H1 (cell line): Measurements from ENCODE around the gene SYT6. TPM values are rescaled to one million over a fixed set of nuclear protein-coding genes. Genes with fewer than 3 reads are reported as not detected.

Source experiments
- CTCF ChIA-PET: fragments of 300-600 bp; sonication (Branson Sonifier 250); formaldehyde crosslinking; loops from one replicate; lab custom pipeline; 2021; ENCODE audit not compliant: partially characterized antibody; lab: Charles Lee
- POLR2A ChIA-PET: fragments of 300-600 bp; sonication (Branson Sonifier 250); formaldehyde crosslinking; loops from one replicate; lab custom pipeline; 2021; ENCODE audit warnings: inconsistent platforms; ENCODE audit not compliant: partially characterized antibody; lab: Charles Lee
- DNase-seq, 2 experiments: peaks; one replicate each; pipeline versions ENCODE4 v3.0.0 to v3.0.0-alpha.2; 2010 to 2022; ENCODE audit warnings: low spot score in 2 of 2, low read depth in 1 of 2, mixed read lengths in 1 of 2
- FAIRE-seq: peaks from 2 replicates; lab custom pipeline; 2011; peaks lifted over from hg19 to GRCh38; lab: Jason Lieb, UNC
- H2AFZ ChIP-seq: 2 replicates; pipeline ENCODE4 v1.8.1; 2012; ENCODE audit warnings: low read length, inconsistent platforms
- H2AK5ac ChIP-seq: 2 replicates; pipeline ENCODE4 v1.6.1; 2013; ENCODE audit warnings: low read depth, low read length
- H2BK120ac ChIP-seq: replicated peaks from 2 replicates; pipeline ENCODE3; 2013; ENCODE audit warnings: low read depth, low read length, inconsistent platforms
- H2BK12ac ChIP-seq: 2 replicates; pipeline ENCODE4 v1.6.1; 2013; ENCODE audit warnings: low read depth, low read length
- H2BK15ac ChIP-seq: 2 replicates; pipeline ENCODE4 v1.6.1; 2013; ENCODE audit warnings: low read length
- H2BK20ac ChIP-seq: 2 replicates; pipeline ENCODE4 v1.6.1; 2013; ENCODE audit warnings: low read length
- H2BK5ac ChIP-seq: 2 replicates; pipeline ENCODE4 v1.6.1; 2013; ENCODE audit warnings: low read depth, low read length
- H3K14ac ChIP-seq: 2 replicates; pipeline ENCODE4 v1.6.1; 2013; ENCODE audit warnings: inconsistent platforms; ENCODE audit not compliant: insufficient read length
- H3K18ac ChIP-seq: 2 replicates; pipeline ENCODE4 v1.6.1; 2013; ENCODE audit warnings: low read length; ENCODE audit errors: extremely low read depth
- H3K23ac ChIP-seq: 2 replicates; pipeline ENCODE4 v1.6.1; 2013; ENCODE audit warnings: inconsistent platforms; ENCODE audit not compliant: insufficient read length
- H3K23me2 ChIP-seq: 2 replicates; pipeline ENCODE4 v1.6.1; 2013; ENCODE audit warnings: low read depth, low read length
- H3K27ac ChIP-seq: 2 replicates; pipeline ENCODE4 v1.6.1; 2011; ENCODE audit warnings: low read depth, low read length, inconsistent platforms
- H3K27me3 ChIP-seq, 4 experiments: replicated peaks in 1 of 4; 1 replicate in 1 of 4; 2 replicates in 3 of 4; pipeline versions ENCODE4 v1.6.1 to v1.8.1; 2011 to 2013; ENCODE audit warnings: low read length in 3 of 4, mild to moderate bottlenecking in 3 of 4, inconsistent platforms in 2 of 4, mixed read lengths in 2 of 4, moderate library complexity in 1 of 4; ENCODE audit not compliant: control insufficient read depth in 3 of 4, insufficient read depth in 3 of 4; ENCODE audit errors: extremely low read depth in 1 of 4
- H3K36me3 ChIP-seq, 4 experiments: 2 replicates each; pipeline versions ENCODE4 v1.6.1 to v1.8.1; 2011 to 2013; ENCODE audit warnings: mild to moderate bottlenecking in 4 of 4, low read length in 3 of 4, moderate library complexity in 2 of 4, control low read depth in 1 of 4, inconsistent platforms in 1 of 4; ENCODE audit not compliant: insufficient read depth in 4 of 4, control insufficient read depth in 2 of 4
- H3K4ac ChIP-seq: replicated peaks from 2 replicates; pipeline ENCODE3; 2013; ENCODE audit warnings: low read length, low read depth, mixed read lengths, inconsistent platforms; ENCODE audit not compliant: insufficient read length
- H3K4me1 ChIP-seq, 4 experiments: replicated peaks in 1 of 4; 1 replicate in 1 of 4; 2 replicates in 3 of 4; pipeline versions ENCODE4 v1.6.1 to v1.8.1; 2011 to 2013; ENCODE audit warnings: low read length in 3 of 4, inconsistent platforms in 2 of 4, mixed read lengths in 1 of 4; ENCODE audit not compliant: insufficient read depth in 4 of 4, control insufficient read depth in 3 of 4
- H3K4me2 ChIP-seq, 2 experiments: 2 replicates each; pipeline versions ENCODE4 v1.6.1 to v1.8.1; 2011 to 2013; ENCODE audit warnings: low read depth in 2 of 2, low read length in 2 of 2, control low read depth in 1 of 2, inconsistent platforms in 1 of 2, mild to moderate bottlenecking in 1 of 2; ENCODE audit not compliant: insufficient read depth in 1 of 2
- H3K4me3 ChIP-seq, 4 experiments: fragments of 200-600, 300-600 bp in 1 of 4; sonication (generic), shearing (Covaris generic), sonication (Bioruptor Twin) in 1 of 4; 2 replicates each; pipeline versions ENCODE4 v1.5.1 to v1.8.1; 2011 to 2016; ENCODE audit warnings: low read length in 4 of 4, low read depth in 3 of 4, control low read depth in 2 of 4, inconsistent platforms in 2 of 4, mild to moderate bottlenecking in 2 of 4, mixed read lengths in 1 of 4, moderate library complexity in 1 of 4; ENCODE audit not compliant: insufficient read depth in 2 of 4; ENCODE audit errors: extremely low read depth in 1 of 4
- H3K56ac ChIP-seq: replicated peaks from 2 replicates; pipeline ENCODE3; 2013; ENCODE audit warnings: low read depth, mild to moderate bottlenecking, mixed read lengths, low read length, inconsistent platforms; ENCODE audit not compliant: insufficient read length
- H3K79me1 ChIP-seq: 2 replicates; pipeline ENCODE4 v1.6.1; 2013; ENCODE audit warnings: low read depth, low read length, control low read depth
- H3K79me2 ChIP-seq, 2 experiments: 2 replicates each; pipeline versions ENCODE4 v1.6.1 to v1.8.1; 2012 to 2013; ENCODE audit warnings: low read length in 2 of 2, mild to moderate bottlenecking in 2 of 2, inconsistent platforms in 1 of 2; ENCODE audit not compliant: insufficient read depth in 2 of 2, control insufficient read depth in 1 of 2
- H3K9ac ChIP-seq, 4 experiments: replicated peaks in 1 of 4; 1 replicate in 1 of 4; 2 replicates in 3 of 4; pipeline versions ENCODE4 v1.6.1 to v1.8.1; 2011 to 2013; ENCODE audit warnings: low read depth in 3 of 4, low read length in 3 of 4, control low read depth in 2 of 4, mild to moderate bottlenecking in 2 of 4, moderate library complexity in 2 of 4, inconsistent platforms in 1 of 4; ENCODE audit errors: extremely low read depth in 1 of 4
- H3K9me3 ChIP-seq, 2 experiments: 2 replicates each; pipeline versions ENCODE4 v1.6.1 to v1.8.1; 2012 to 2013; ENCODE audit warnings: mild to moderate bottlenecking in 2 of 2, moderate library complexity in 2 of 2, control low read depth in 1 of 2, inconsistent platforms in 1 of 2, low read depth in 1 of 2, low read length in 1 of 2, mixed read lengths in 1 of 2; ENCODE audit not compliant: insufficient read depth in 2 of 2
- H4K20me1 ChIP-seq, 2 experiments: replicated peaks in 1 of 2; 2 replicates each; pipeline versions ENCODE3 to v1.8.1; 2011 to 2013; ENCODE audit warnings: inconsistent platforms in 2 of 2, low read length in 2 of 2, mild to moderate bottlenecking in 1 of 2; ENCODE audit not compliant: insufficient read depth in 2 of 2, control insufficient read depth in 1 of 2
- H4K5ac ChIP-seq: 2 replicates; pipeline ENCODE4 v1.6.1; 2013; ENCODE audit warnings: low read length, low read depth, mixed read lengths, inconsistent platforms; ENCODE audit not compliant: insufficient read length
- H4K8ac ChIP-seq: 2 replicates; pipeline ENCODE4 v1.8.0; 2013; ENCODE audit warnings: mild to moderate bottlenecking, moderate library complexity, low read length, inconsistent platforms; ENCODE audit not compliant: insufficient read depth; ENCODE audit errors: extremely low read depth
- H4K91ac ChIP-seq: replicated peaks from 2 replicates; pipeline ENCODE3; 2013; ENCODE audit warnings: low read length, mixed read lengths, inconsistent platforms; ENCODE audit not compliant: insufficient read length
- CBX8 ChIP-seq: fragments of 300-800, 300-1000 bp; sonication (generic); IDR thresholded peaks from 2 replicates; pipeline ENCODE4 v1.7.1; 2016; ENCODE audit warnings: low read depth, low read length, borderline replicate concordance
- CTCF ChIP-seq, 3 experiments: IDR thresholded peaks; 1 replicate in 2 of 3; 2 replicates in 1 of 3; pipeline versions ENCODE4 v1.5.1 to v1.6.1; 2011; ENCODE audit warnings: low read length in 3 of 3, mild to moderate bottlenecking in 3 of 3, inconsistent platforms in 2 of 3, low read depth in 1 of 3, moderate library complexity in 1 of 3; ENCODE audit not compliant: insufficient read depth in 1 of 3; ENCODE audit errors: control extremely low read depth in 1 of 3
- EZH2 ChIP-seq: fragments of 200-600 bp; sonication (generic); IDR thresholded peaks from 2 replicates; pipeline ENCODE4 v1.7.1; 2012; ENCODE audit warnings: low read depth, mild to moderate bottlenecking, moderate library complexity, low read length, inconsistent platforms; ENCODE audit not compliant: severe bottlenecking
- RBBP5 ChIP-seq: IDR thresholded peaks from 2 replicates; pipeline ENCODE4 v1.7.1; 2012; ENCODE audit warnings: low read depth, mild to moderate bottlenecking, inconsistent platforms, low read length, moderate library complexity, borderline replicate concordance
- SP4 ChIP-seq: IDR thresholded peaks from 2 replicates; pipeline ENCODE4 v1.6.1; 2012; ENCODE audit warnings: low read length, inconsistent platforms
- SUZ12 ChIP-seq: fragments of 200-600 bp; sonication (generic); IDR thresholded peaks from 2 replicates; pipeline ENCODE4 v1.6.1; 2012; ENCODE audit warnings: mild to moderate bottlenecking, inconsistent platforms, low read length, moderate library complexity, mixed read lengths
- USF2 ChIP-seq: IDR thresholded peaks from 2 replicates; pipeline ENCODE4 v1.6.1; 2011; ENCODE audit warnings: low read length, improper control_type of control experiment
- WGBS, 2 experiments: shearing (Covaris generic) in 1 of 2; methylation state at CpG; one replicate each; pipeline versions ENCODE4 v1.1.6 to v1.1.7; 2013 to 2015; ENCODE audit warnings: low lambda C conversion rate in 2 of 2, mixed read lengths in 2 of 2, inconsistent platforms in 1 of 2, low coverage in 1 of 2, missing lambda C conversion rate in 1 of 2; ENCODE audit not compliant: insufficient replicate concordance in 2 of 2, insufficient coverage in 1 of 2, insufficient read length in 1 of 2; ENCODE audit errors: extremely low coverage in 1 of 2, missing lambda C conversion rate in 1 of 2; 5-methylcytosine and 5-hydroxymethylcytosine counted together
- polyA plus RNA-seq, 7 experiments: library from polyadenylated mRNA; depleted of rRNA in 3 of 7; stranded (reverse) in 5 of 7; unstranded in 2 of 7; fragments of >200 nt in 5 of 7; fragments of 200-250 nt in 2 of 7; gene quantifications; 1 replicate in 5 of 7; 2 replicates in 1 of 7; 4 replicates in 1 of 7; pipeline versions ENCODE4 v1.2.1 to v1.2.3, GENCODE V29; 2011 to 2013; ENCODE audit warnings: missing spikeins in 2 of 7, mixed read lengths in 2 of 7
- total RNA-seq: library from RNA; stranded (reverse); fragmentation: NEBNext Ultra II Directional; extraction: Animal tissue kit (Norgen Biotek cat#: 25700); gene quantifications from 2 replicates; pipeline ENCODE4 v1.2.1, GENCODE V29; 2021

Gene SYT6
- total and polyA plus RNA-seq, 2 of the 8 experiments (the other 6 are each of a cell fraction or from before 2014, with no cell fraction given) = 33.7 to 83.5 TPM

- WGBS, 2 experiments = 91% methylated on average over 5 of the region's 5 CpGs; no CpG with 5 or more reads in 1 of the 2 experiments
Measured at GRCh38 chr1:114180742-114181141, 27.1 kb upstream of the SYT6 start.

More at GRCh38 chr1:114180742-114181141, 27.1 kb upstream of the SYT6 start:
- peak overlapping the region; percentile 18; the same call in 1 of the 2 replicates for H2BK12ac ChIP-seq
- H3K27me3 ChIP-seq = no peaks in the 10 kb centered on the region
- no peak overlapping the region for H3K56ac ChIP-seq
- no peak overlapping the region for H3K23ac ChIP-seq
- no peak overlapping the region for H3K4me3 ChIP-seq
- no peak overlapping the region for H2BK120ac ChIP-seq
- H3K36me3 ChIP-seq = no peaks in the 10 kb centered on the region
- H3K14ac ChIP-seq = no peak overlapping the region
- no peak overlapping the region for H3K4ac ChIP-seq
- H3K23me2 ChIP-seq = no peaks in the 10 kb centered on the region
- TF ChIP-seq SUZ12 (no peak), CBX8 (no peak), CTCF (IDR thresholded peaks at IDR 0.05; ENCODE audit: control extremely low read depth in 1 of 3, insufficient read depth in 1 of 3, low read depth in 1 of 3, low read length in 3 of 3) (no peak), RBBP5 (no peak), USF2 (no peak), EZH2 (no peak), SP4 (no peak)
- H2BK5ac ChIP-seq = no peak overlapping the region
- H4K20me1 ChIP-seq = no peaks in the 10 kb centered on the region
- no peaks in the 10 kb centered on the region for H3K79me2 ChIP-seq
- peaks cover 0 to 3% (median under 1%) of the 10 kb centered on the region in 4 experiments; a peak in 2 of 7 replicates for H3K4me1 ChIP-seq
- H3K18ac ChIP-seq = no peak overlapping the region
- H4K8ac ChIP-seq = no peak overlapping the region
- H4K91ac ChIP-seq = no peak overlapping the region
- no peak overlapping the region for H2AK5ac ChIP-seq
- H3K4me2 ChIP-seq = no peak overlapping the region
- FAIRE-seq (no peak), DNase-seq (no peak)
- H3K79me1 ChIP-seq = no peaks in the 10 kb centered on the region
- CTCF ChIA-PET = no interaction called here
- no peak overlapping the region for H2BK20ac ChIP-seq
- H4K5ac ChIP-seq = no peak overlapping the region
- H2BK15ac ChIP-seq = no peak overlapping the region
- no peak overlapping the region for H3K27ac ChIP-seq
- H2AFZ ChIP-seq = no peak overlapping the region
- POLR2A ChIA-PET = no interaction called here
- H3K9ac ChIP-seq = no peak overlapping the region
- H3K9me3 ChIP-seq = no peaks in the 10 kb centered on the region
